ENCODE results near the gene APLF.

APLF gene

GRCh38 chr2:68453761-68454360, 13.5 kb upstream of the APLF start:
- no peak overlapping the region for H3K4me3 ChIP-seq (ENCODE audit: low read depth, low read length)
- TF ChIP-seq CTCF (IDR thresholded peaks at IDR 0.05; ENCODE audit: insufficient read depth, low read depth, low read length, missing control alignments), result no peak
- DNase-seq (ENCODE audit: low read depth), result no peak

- no peak for TF ChIP-seq CTCF (IDR thresholded peaks at IDR 0.05; ENCODE audit: insufficient read depth, low read depth, low read length, missing control alignments)
- no peak overlapping the region for H3K4me3 ChIP-seq (ENCODE audit: low read depth, low read length)
- no peak for DNase-seq (ENCODE audit: low read depth)
Measured at GRCh38 chr2:68454719-68455118, 12.7 kb upstream of the APLF start.

- TF ChIP-seq CTCF (IDR thresholded peaks at IDR 0.05; ENCODE audit: insufficient read depth, low read depth, low read length, missing control alignments), result no peak
- H3K4me3 ChIP-seq (ENCODE audit: low read depth, low read length), result no peak overlapping the region
- no peak for DNase-seq (ENCODE audit: low read depth)
Measured at GRCh38 chr2:68456198-68456597, 11.2 kb upstream of the APLF start.

- TF ChIP-seq CTCF (IDR thresholded peaks at IDR 0.05; ENCODE audit: insufficient read depth, low read depth, low read length, missing control alignments), result no peak
- no peak overlapping the region for H3K4me3 ChIP-seq (ENCODE audit: low read depth, low read length)
- DNase-seq (ENCODE audit: low read depth), result no peak
Measured at GRCh38 chr2:68458981-68459380, 8.4 kb upstream of the APLF start.

- TF ChIP-seq CTCF (IDR thresholded peaks at IDR 0.05; ENCODE audit: insufficient read depth, low read depth, low read length, missing control alignments), result peak; percentile 61
- H3K4me3 ChIP-seq (ENCODE audit: low read depth, low read length), result no peak overlapping the region
- DNase-seq (ENCODE audit: low read depth), result peak; percentile 66
Measured at GRCh38 chr2:68463287-68463877, 4.0 kb upstream of the APLF start.

GRCh38 chr2:68464651-68465050, 2.7 kb upstream of the APLF start:
- no peak overlapping the region for H3K4me3 ChIP-seq (ENCODE audit: low read depth, low read length)
- no peak for DNase-seq (ENCODE audit: low read depth)
- no peak for TF ChIP-seq CTCF (IDR thresholded peaks at IDR 0.05; ENCODE audit: insufficient read depth, low read depth, low read length, missing control alignments)

Measured in GM12865 (cell line).